Measurements from ENCODE around the gene GRIA3.

GRIA3 gene

GRCh38 chrX:123256378-123256777 lies 72.3 kb downstream of the GRIA3 start:
- no peak overlapping the region for H3K4me3 ChIP-seq (ENCODE audit: low read depth, low read length)
- H3K27ac ChIP-seq (ENCODE audit: extremely low read depth, low read depth, low read length), result no peak overlapping the region
- ChIA-PET CTCF (no interaction called here), POLR2A (no interaction called here)
- H3K4me1 ChIP-seq (ENCODE audit: control insufficient read depth, insufficient read depth, low read length), result no peaks in the 10 kb centered on the region
- no peaks in the 10 kb centered on the region for H3K36me3 ChIP-seq (ENCODE audit: control insufficient read depth in 2 of 2, insufficient read depth in 1 of 2, low read length in 2 of 2)
- no peaks in the 10 kb centered on the region for H3K9me3 ChIP-seq (ENCODE audit: control insufficient read depth, insufficient read depth, low read depth, low read length)
- TF ChIP-seq SCRT1 (tag by site-specific recombination; IDR thresholded peaks at IDR 0.05; ENCODE audit: borderline replicate concordance), result no peak

GRCh38 chrX:123260920-123261418 lies 76.9 kb downstream of the GRIA3 start:
- H3K4me3 ChIP-seq (ENCODE audit: low read depth, low read length), result no peak overlapping the region
- no peaks in the 10 kb centered on the region for H3K36me3 ChIP-seq (ENCODE audit: control insufficient read depth in 2 of 2, insufficient read depth in 1 of 2, low read length in 2 of 2)
- TF ChIP-seq SP3 (tag by site-specific recombination; IDR thresholded peaks at IDR 0.05), result no peak
- no peak for TF ChIP-seq ZNF394 (tag by site-specific recombination; IDR thresholded peaks at IDR 0.05; ENCODE audit: borderline replicate concordance)
- no peak for TF ChIP-seq REPIN1 (tag by site-specific recombination; IDR thresholded peaks at IDR 0.05; ENCODE audit: low read depth)
- no peak for TF ChIP-seq ZFHX2 (tag by site-specific recombination; conservative IDR thresholded peaks at IDR 0.05)
- no peak for TF ChIP-seq ZBTB1 (tag by site-specific recombination; IDR thresholded peaks at IDR 0.05)
- no peak for TF ChIP-seq ZNF596 (tag by site-specific recombination; IDR thresholded peaks at IDR 0.05)
- no peak for TF ChIP-seq ZNF473 (tag by site-specific recombination; IDR thresholded peaks at IDR 0.05)
- TF ChIP-seq ZNF426 (tag by site-specific recombination; IDR thresholded peaks at IDR 0.05), result no peak
- no peak for TF ChIP-seq EGR2 (tag by site-specific recombination; IDR thresholded peaks at IDR 0.05; ENCODE audit: low read depth)
- TF ChIP-seq PRDM10 (tag by site-specific recombination; IDR thresholded peaks at IDR 0.05), result no peak
- no peak for TF ChIP-seq KLF9 (tag by site-specific recombination; IDR thresholded peaks at IDR 0.05; ENCODE audit: low read depth)
- no peak for TF ChIP-seq ZNF132 (tag by site-specific recombination; IDR thresholded peaks at IDR 0.05; ENCODE audit: borderline replicate concordance)
- TF ChIP-seq BCL11B (tag by site-specific recombination; IDR thresholded peaks at IDR 0.05; ENCODE audit: low read depth), result no peak
- no peak for TF ChIP-seq ZNF184 (tag by site-specific recombination; IDR thresholded peaks at IDR 0.05)
- no peak for TF ChIP-seq ZNF280C (tag by site-specific recombination; IDR thresholded peaks at IDR 0.05)
- TF ChIP-seq ZSCAN4 (tag by site-specific recombination; IDR thresholded peaks at IDR 0.05), result no peak
- TF ChIP-seq PRDM1 (tag by site-specific recombination; IDR thresholded peaks at IDR 0.05), result no peak
- no peak for TF ChIP-seq ZNF518A (tag by site-specific recombination; conservative IDR thresholded peaks at IDR 0.05; ENCODE audit: low read depth)
- TF ChIP-seq ZBTB8A (tag by site-specific recombination; IDR thresholded peaks at IDR 0.05), result no peak
- no peak for TF ChIP-seq ZNF837 (tag by site-specific recombination; IDR thresholded peaks at IDR 0.05)
- ChIA-PET POLR2A (no interaction called here), CTCF (interaction anchor here (1.0 kb wide), 1 partner anchor 253 kb away, joined by 3 read pairs; no protein-coding TSS in a partner anchor)
- H3K4me1 ChIP-seq (ENCODE audit: control insufficient read depth, insufficient read depth, low read length), result no peaks in the 10 kb centered on the region
- no peaks in the 10 kb centered on the region for H3K9me3 ChIP-seq (ENCODE audit: control insufficient read depth, insufficient read depth, low read depth, low read length)
- H3K27ac ChIP-seq (ENCODE audit: extremely low read depth, low read depth, low read length), result no peak overlapping the region
